ENCODE data around the gene NEK8. TPM values are rescaled to one million over a fixed set of nuclear protein-coding genes. Genes with fewer than 3 reads are reported as not detected.
A peak's percentile ranks its signal among the peaks of the same experiment; 100 is the strongest.

NEK8 gene
- total and polyA plus RNA-seq, 2 of the 8 experiments (the other 6 are each of a cell fraction or from before 2014, with no cell fraction given) = 14.9 to 23.3 TPM

- Histone ChIP-seq H2AFZ (ENCODE audit: low read length) (no peak overlapping the region), H3K9me3 (ENCODE audit: insufficient read depth in 2 of 2, low read depth in 1 of 2, low read length in 1 of 2) (no peaks in the 10 kb centered on the region), H4K5ac (ENCODE audit: insufficient read length, low read depth, low read length) (no peak overlapping the region), H3K23ac (ENCODE audit: insufficient read length) (no peak overlapping the region), H3K4me1 (replicated peaks in 1 of 4; ENCODE audit: control insufficient read depth in 3 of 4, insufficient read depth in 4 of 4, low read length in 3 of 4) (peaks cover 4 to 15% (median 7%) of the 10 kb centered on the region in 4 experiments; a peak in 6 of 7 replicates), H2BK15ac (ENCODE audit: low read length) (no peak overlapping the region), H3K79me1 (ENCODE audit: low read depth, low read length) (peaks cover 16% of the 10 kb centered on the region), H3K56ac (replicated peaks; ENCODE audit: insufficient read length, low read depth, low read length) (no peak overlapping the region), H3K23me2 (ENCODE audit: low read depth, low read length) (peaks cover 27% of the 10 kb centered on the region), H3K4me3 (ENCODE audit: extremely low read depth in 1 of 4, insufficient read depth in 2 of 4, low read depth in 3 of 4, low read length in 4 of 4) (no peak overlapping the region), H4K20me1 (replicated peaks in 1 of 2; ENCODE audit: control insufficient read depth in 1 of 2, insufficient read depth in 2 of 2, low read length in 2 of 2) (peaks cover 0 to 11% of the 10 kb centered on the region in 2 experiments), H3K18ac (ENCODE audit: extremely low read depth, low read length) (no peak overlapping the region), H3K9ac (replicated peaks in 1 of 4; ENCODE audit: extremely low read depth in 1 of 4, low read depth in 3 of 4, low read length in 3 of 4) (no peak overlapping the region), H3K14ac (ENCODE audit: insufficient read length) (no peak overlapping the region), H3K36me3 (ENCODE audit: control insufficient read depth in 2 of 4, insufficient read depth in 4 of 4, low read length in 3 of 4) (peaks cover 8 to 20% (median 15%) of the 10 kb centered on the region in 4 experiments; a peak in 7 of 8 replicates), H3K79me2 (ENCODE audit: control insufficient read depth in 1 of 2, insufficient read depth in 2 of 2, low read length in 2 of 2) (peaks cover 3 to 29% of the 10 kb centered on the region in 2 experiments; a peak in 3 of 4 replicates), H4K8ac (ENCODE audit: extremely low read depth, insufficient read depth, low read length) (no peak overlapping the region), H3K27me3 (replicated peaks in 1 of 4; ENCODE audit: control insufficient read depth in 3 of 4, extremely low read depth in 1 of 4, insufficient read depth in 3 of 4, low read length in 3 of 4) (no peaks in the 10 kb centered on the region), H3K27ac (ENCODE audit: low read depth, low read length) (no peak overlapping the region), H2BK120ac (replicated peaks; ENCODE audit: low read depth, low read length) (no peak overlapping the region), H2BK5ac (ENCODE audit: low read depth, low read length) (no peak overlapping the region), H3K4ac (replicated peaks; ENCODE audit: insufficient read length, low read depth, low read length) (no peak overlapping the region), H2AK5ac (ENCODE audit: low read depth, low read length) (no peak overlapping the region), H2BK12ac (ENCODE audit: low read depth, low read length) (no peak overlapping the region), H3K4me2 (ENCODE audit: insufficient read depth in 1 of 2, low read depth in 2 of 2, low read length in 2 of 2) (no peak overlapping the region), H4K91ac (replicated peaks; ENCODE audit: insufficient read length, low read length) (no peak overlapping the region), H2BK20ac (ENCODE audit: low read length) (no peak overlapping the region)
- CTCF ChIA-PET (ENCODE audit: partially characterized antibody) = interaction anchor here (1.0 to 2.0 kb wide), 3 partner anchors 13 to 141 kb away, joined by 3 to 4 read pairs (median 3); no protein-coding TSS in a partner anchor
- TF ChIP-seq, protein P1, sequence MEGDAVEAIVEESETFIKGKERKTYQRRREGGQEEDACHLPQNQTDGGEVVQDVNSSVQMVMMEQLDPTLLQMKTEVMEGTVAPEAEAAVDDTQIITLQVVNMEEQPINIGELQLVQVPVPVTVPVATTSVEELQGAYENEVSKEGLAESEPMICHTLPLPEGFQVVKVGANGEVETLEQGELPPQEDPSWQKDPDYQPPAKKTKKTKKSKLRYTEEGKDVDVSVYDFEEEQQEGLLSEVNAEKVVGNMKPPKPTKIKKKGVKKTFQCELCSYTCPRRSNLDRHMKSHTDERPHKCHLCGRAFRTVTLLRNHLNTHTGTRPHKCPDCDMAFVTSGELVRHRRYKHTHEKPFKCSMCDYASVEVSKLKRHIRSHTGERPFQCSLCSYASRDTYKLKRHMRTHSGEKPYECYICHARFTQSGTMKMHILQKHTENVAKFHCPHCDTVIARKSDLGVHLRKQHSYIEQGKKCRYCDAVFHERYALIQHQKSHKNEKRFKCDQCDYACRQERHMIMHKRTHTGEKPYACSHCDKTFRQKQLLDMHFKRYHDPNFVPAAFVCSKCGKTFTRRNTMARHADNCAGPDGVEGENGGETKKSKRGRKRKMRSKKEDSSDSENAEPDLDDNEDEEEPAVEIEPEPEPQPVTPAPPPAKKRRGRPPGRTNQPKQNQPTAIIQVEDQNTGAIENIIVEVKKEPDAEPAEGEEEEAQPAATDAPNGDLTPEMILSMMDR (IDR thresholded peaks at IDR 0.05; ENCODE audit: control extremely low read depth in 1 of 3, insufficient read depth in 1 of 3, low read depth in 1 of 3, low read length in 3 of 3) = peak in 1 of 3 experiments; percentile 10; a peak in 1 of 4 replicates
- TF ChIP-seq CBX8 (IDR thresholded peaks at IDR 0.05; ENCODE audit: borderline replicate concordance, low read depth, low read length) = no peak
- 90% methylated on average over 3 of the region's 3 CpGs; no CpG with 5 or more reads in 1 of the 2 experiments for WGBS, 2 experiments (ENCODE audit: extremely low coverage in 1 of 2, insufficient coverage in 1 of 2, insufficient read length in 1 of 2, insufficient replicate concordance in 2 of 2, low coverage in 1 of 2, low lambda C conversion rate in 2 of 2, missing lambda C conversion rate in 1 of 2)
- POLR2A ChIA-PET (ENCODE audit: partially characterized antibody) = interaction anchor here (0.6 to 10.5 kb wide), 8 partner anchors 10 to 138 kb away, joined by 3 to 258 read pairs (median 4); partner anchors contain the start of genes ALDOC, BLTP2, NEK8 and RPL23A
- FAIRE-seq (no peak), DNase-seq (ENCODE audit: low read depth in 1 of 2, low spot score in 2 of 2) (no peak)
Measured at GRCh38 chr17:28714281-28714680, 14.3 kb upstream of the NEK8 start.
